GM19099 (cell line): ENCODE data around the gene RPL36A.

Source experiments
- POLR2A ChIP-seq: IDR thresholded peaks from 3 replicates; pipeline ENCODE4 v1.6.1; 2011; ENCODE audit warnings: low read depth; ENCODE audit not compliant: insufficient read length; ENCODE audit errors: extremely low read depth

Gene RPL36A

GRCh38 chrX:101390664-101391525 is at the start of gene RPL36A:
RPL36A (plus strand) TSS chrX:101391011; CDS start chrX:101391044, 33 bp downstream.
- TF ChIP-seq POLR2A = peak; percentile 94

GRCh38 chrX:101347859-101348451 is 42.9 kb upstream of the RPL36A start:
- no peak for TF ChIP-seq POLR2A

GRCh38 chrX:101348452-101349192 is 42.2 kb upstream of the RPL36A start, which contains the start of gene TIMM8A:
TIMM8A (minus strand) TSS chrX:101348742; CDS start chrX:101348664, 78 bp downstream.
- TF ChIP-seq POLR2A = peak; percentile 81

- TF ChIP-seq POLR2A = no peak
Observed at GRCh38 chrX:101349193-101349562, 41.6 kb upstream of the RPL36A start.

GRCh38 chrX:101357166-101357795 is 33.5 kb upstream of the RPL36A start:
- TF ChIP-seq POLR2A = no peak

GRCh38 chrX:101359966-101360365 is 30.8 kb upstream of the RPL36A start:
- TF ChIP-seq POLR2A = no peak

GRCh38 chrX:101360390-101360789 is 30.4 kb upstream of the RPL36A start:
- no peak for TF ChIP-seq POLR2A

GRCh38 chrX:101362116-101362515 is 28.7 kb upstream of the RPL36A start:
- no peak for TF ChIP-seq POLR2A

GRCh38 chrX:101362757-101363156 is 28.1 kb upstream of the RPL36A start:
- TF ChIP-seq POLR2A = no peak

GRCh38 chrX:101365301-101365795 is 25.5 kb upstream of the RPL36A start:
- TF ChIP-seq POLR2A = no peak

- TF ChIP-seq POLR2A = no peak
Observed at GRCh38 chrX:101368800-101369199, 22.0 kb upstream of the RPL36A start.

- no peak for TF ChIP-seq POLR2A
Observed at GRCh38 chrX:101369687-101370086, 21.1 kb upstream of the RPL36A start.

GRCh38 chrX:101370888-101371504 is 19.8 kb upstream of the RPL36A start:
- no peak for TF ChIP-seq POLR2A

- TF ChIP-seq POLR2A = no peak
Observed at GRCh38 chrX:101377547-101377946, 13.3 kb upstream of the RPL36A start.
